HT-29 (cell line): ENCODE measurements around the gene NR2F1-AS1. TPM values are rescaled to one million over a fixed set of nuclear protein-coding genes. Genes with fewer than 3 reads are reported as not detected.
A peak's percentile ranks its signal among the peaks of the same experiment; 100 is the strongest.
"Not testable (repeated sequence)": the region's sequence is repeated elsewhere in the genome, so short reads cannot be mapped to it uniquely, and the experiment has no call there.

ENCODE experiments used
- DNase-seq: peaks from one replicate; pipeline ENCODE4 v3.0.0-alpha.2; 2015; ENCODE audit warnings: low spot score
- total RNA-seq: library from RNA; depleted of rRNA; stranded (reverse); fragments of >200 nt; shearing (Covaris generic); gene quantifications from 2 replicates; pipeline ENCODE4 v1.2.3, GENCODE V29; 2014

The NR2F1-AS1 gene
- total RNA-seq, 1 experiment from 2014 or later = 2.8 TPM

GRCh38 chr5:93519740-93520139 lies 61.3 kb downstream of the NR2F1-AS1 start:
- no peak for DNase-seq

- DNase-seq = no peak
Observed at GRCh38 chr5:93517828-93518227, 63.2 kb downstream of the NR2F1-AS1 start.

- no peak for DNase-seq
Observed at GRCh38 chr5:93513298-93513697, 67.7 kb downstream of the NR2F1-AS1 start.

DNA sequence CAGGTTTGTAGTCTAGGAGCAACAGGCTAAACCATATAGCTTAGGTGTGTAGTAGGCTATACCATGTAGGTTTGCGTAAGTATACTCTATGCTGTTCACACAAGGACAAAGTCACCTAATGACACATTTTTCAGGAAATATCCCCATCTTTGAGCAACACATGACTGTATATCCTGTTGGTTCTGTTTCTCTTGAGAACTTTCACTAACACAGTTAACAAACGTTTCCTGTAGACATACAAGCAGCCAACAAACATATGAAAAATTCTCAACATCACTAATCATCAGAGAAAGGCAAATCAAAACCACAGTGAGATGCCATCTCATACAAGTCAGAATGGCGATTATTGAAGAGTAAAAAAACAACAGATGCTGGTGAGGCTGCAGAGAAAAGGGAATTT lies 68.2 kb downstream of the NR2F1-AS1 start:
- no peak for DNase-seq

DNA sequence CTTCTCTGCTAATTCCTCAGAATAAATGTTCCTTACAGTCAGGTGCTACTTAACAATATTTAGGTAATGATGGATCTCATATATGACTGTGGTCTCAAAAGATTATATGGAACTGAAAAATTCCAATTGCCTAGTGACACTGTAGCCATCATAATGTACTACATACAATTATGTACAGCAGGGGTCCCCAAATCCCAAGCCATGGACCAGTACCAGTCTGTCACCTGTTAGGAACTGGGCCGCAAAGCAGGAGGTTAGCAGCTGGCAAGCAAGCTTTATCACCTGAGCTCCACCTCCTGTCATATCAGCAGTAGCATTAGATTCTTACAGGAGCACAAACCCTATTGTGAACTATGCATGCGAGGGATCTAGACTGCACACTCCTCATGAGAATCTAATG lies 69.6 kb downstream of the NR2F1-AS1 start:
- peak; percentile 9 for DNase-seq

DNA sequence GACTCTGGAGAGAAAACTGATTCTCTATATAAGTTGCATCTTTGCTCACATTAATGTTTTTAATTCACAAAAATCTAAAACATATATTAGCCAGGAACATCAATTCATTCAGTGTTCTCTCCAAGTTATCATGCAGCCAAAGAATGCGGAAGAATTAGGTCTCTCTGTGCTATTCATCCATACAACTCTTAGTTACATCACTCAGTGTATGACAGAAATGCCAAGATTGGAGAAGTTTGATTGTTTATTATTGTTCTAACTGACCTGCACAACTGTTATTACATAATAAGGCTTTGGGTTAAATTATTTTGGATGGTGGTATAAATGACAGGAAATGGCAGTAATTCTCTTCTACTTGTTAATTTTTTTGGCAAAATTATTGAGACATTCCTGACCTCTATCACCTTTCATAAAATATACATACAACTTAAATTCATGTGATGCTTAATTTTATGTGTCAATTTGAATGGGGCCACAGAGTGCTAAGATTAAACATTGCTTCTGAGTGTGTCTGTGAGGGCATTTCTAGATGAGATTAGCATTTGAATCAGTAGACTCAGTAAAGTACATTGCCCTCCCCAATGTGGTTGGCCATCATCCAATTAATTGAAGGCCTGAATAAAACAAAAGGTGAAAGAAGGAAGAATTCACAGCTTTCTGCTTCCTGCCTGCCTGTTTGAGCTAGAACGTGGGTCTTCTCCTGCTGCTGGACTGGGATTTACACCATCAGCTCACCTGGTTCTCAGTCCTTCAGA lies 70.2 kb downstream of the NR2F1-AS1 start:
- no peak for DNase-seq

DNA sequence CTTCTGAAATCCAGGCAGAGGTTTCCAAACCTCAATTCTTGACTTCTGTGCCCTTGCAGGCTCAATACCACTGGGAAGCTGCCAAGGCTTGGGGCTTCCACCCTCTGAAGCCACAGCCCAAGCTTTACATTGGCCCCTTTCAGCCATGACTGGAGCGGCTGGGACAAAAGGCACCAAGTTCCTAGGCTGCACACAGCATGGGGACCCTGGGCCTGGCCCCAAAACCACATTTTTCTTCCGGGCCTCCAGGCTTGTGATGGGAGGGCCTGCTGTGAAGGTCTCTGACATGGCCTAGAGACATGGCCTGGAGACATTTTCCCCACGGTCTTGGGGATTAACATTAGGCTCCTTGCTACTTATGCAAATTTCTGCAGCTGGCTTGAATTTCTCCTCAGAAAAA lies 75.5 kb downstream of the NR2F1-AS1 start:
- DNase-seq = not testable (repeated sequence)

DNA sequence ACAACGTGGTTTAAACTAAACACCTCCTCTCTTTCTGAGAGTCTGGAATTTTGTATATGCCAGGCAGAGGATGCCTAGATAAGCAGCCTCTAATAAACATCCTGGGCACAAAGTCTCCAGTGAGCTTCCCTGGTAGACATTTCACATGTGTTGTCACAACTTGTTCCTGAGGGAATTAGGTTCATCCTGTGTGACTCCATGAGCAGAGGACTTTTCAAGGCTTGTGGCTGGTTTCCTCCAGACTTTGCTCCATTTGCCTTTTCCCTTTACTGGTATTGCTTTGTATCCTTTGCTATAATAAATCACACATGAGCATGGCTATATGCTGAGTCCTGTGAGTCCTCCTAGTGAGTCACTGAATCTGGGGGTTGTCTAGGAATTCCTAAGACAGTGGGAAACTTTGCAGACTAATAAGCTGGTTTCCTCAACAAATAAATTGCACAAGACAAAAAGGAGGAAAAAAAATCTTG lies 77.4 kb downstream of the NR2F1-AS1 start:
- no peak for DNase-seq

GRCh38 chr5:93497096-93497495 lies 83.9 kb downstream of the NR2F1-AS1 start:
- DNase-seq = peak; percentile 69

DNA sequence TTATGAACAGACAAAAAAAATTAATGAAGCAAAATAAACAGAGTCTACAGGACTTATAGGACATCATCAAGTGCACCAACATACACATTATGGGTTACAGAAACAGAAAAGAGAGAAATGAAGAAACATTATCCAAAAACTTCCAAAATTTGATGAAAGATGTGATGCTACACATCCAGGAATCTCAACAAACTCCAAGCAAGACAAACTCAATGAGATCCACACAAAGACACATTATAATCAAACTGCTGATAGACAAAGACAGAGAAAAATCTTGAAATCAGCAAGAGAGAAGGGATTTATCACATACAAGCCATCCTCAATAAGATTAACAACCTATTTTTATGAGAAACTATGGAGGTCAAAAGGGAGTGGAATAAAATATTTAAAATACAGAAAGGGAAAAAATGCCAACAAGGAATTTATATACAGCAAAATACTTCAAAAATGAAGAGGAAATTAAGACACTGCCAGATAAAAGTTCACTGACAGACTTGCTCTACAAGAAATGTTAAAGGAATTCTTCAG lies 101.0 kb downstream of the NR2F1-AS1 start:
- DNase-seq = no peak

GRCh38 chr5:93477816-93478215 lies 103.2 kb downstream of the NR2F1-AS1 start:
- DNase-seq = no peak

GRCh38 chr5:93476251-93476742 lies 104.7 kb downstream of the NR2F1-AS1 start:
- DNase-seq = peak; percentile 12

DNA sequence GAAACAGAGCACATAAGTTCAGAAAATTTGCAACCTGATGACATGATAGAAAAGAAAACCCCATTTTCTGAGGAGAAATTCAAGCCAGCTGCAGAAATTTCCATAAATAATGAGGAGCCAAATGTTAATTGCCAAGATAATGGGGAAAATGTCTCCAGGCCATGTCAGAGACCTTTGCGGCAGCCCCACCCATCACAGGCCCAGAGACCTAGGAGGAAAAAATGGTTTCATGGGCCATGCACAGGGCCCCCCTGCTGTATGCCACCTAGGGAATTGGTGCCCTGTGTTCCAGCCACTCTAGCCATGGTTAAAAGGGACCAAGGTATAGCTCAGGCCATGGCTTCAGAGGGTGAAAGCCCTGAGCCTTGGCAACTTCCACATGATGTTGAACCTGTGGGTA lies 118.1 kb downstream of the NR2F1-AS1 start:
- DNase-seq = no peak

DNA sequence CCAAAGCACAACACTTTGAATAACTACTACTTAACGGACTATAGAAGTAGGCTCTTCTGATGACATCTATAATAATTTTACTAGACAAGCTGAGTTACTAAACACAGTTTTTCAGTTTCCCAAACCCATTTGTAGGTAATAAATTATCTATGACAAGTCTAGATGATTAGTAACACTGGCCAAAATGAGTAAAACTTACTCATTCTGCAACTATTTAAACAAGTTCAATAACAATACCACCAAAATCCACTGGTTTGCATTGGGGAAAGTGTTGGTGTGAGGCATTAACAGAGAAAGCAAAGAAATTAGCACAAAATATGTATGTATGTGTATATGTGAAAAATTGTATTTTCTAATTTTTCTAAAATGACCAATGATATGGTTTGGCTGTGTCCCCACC lies 119.3 kb downstream of the NR2F1-AS1 start:
- DNase-seq = no peak

DNA sequence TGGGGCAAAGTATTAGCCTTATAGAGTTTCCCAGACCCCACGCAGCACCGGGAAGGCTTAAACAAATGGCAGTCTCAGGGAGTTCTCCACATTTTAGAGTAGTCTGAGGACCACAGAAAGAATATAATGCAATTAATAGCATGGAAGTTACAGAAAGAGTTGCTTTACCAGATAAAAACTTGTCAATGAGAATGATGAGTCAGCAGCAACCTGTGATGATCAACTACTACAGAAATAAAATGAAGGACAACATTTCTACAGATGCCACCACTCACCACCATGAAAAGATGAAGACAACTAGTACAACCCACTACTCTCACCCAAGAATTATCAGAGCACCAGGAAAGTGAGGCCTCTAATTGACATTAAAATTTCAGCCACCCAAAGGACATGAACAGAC lies 120.7 kb downstream of the NR2F1-AS1 start:
- DNase-seq = no peak

GRCh38 chr5:93456796-93457195 lies 124.2 kb downstream of the NR2F1-AS1 start:
- not testable (repeated sequence) for DNase-seq

- no peak for DNase-seq
Observed at GRCh38 chr5:93454896-93455295, 126.1 kb downstream of the NR2F1-AS1 start.

- DNase-seq = no peak
Observed at GRCh38 chr5:93452255-93452654, 128.8 kb downstream of the NR2F1-AS1 start.

- no peak for DNase-seq
Observed at GRCh38 chr5:93438124-93438523, 142.9 kb downstream of the NR2F1-AS1 start.

DNA sequence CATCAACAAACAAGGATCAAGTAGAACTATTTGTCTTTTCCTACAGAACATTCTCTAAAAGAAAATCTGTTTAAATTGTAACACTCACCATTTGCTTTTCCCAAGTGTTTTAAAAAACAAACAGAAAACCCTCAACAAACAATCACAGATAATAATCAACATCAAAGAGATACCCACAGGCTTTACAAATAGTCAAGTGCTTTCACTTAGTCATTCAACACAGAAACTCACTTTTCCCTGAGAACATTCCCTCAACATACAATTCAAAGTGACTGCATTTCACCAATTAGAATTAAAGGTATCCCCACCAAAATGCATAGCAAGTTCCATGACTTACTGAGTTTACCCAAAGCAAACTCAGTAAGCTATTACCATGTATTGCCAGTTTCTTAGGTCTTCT lies 144.9 kb downstream of the NR2F1-AS1 start:
- no peak for DNase-seq

DNA sequence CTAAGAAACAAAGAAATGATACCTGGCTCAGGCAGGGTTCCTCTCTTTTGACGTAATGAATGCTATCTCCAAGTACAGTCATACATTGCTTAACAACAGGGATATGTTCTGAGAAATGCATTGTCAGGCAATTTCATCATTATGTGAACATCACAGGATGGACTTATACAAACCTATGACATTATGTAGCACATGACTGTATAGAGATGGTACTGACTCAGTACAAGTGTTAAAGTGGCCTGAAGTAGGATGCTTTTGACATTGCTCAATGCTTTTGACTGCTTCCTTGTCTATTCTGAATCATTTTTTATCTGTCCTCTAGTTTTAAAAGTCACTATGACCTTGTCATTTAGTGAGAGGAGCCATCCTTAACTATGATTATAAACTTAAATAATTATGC lies 147.6 kb downstream of the NR2F1-AS1 start:
- DNase-seq = no peak

DNA sequence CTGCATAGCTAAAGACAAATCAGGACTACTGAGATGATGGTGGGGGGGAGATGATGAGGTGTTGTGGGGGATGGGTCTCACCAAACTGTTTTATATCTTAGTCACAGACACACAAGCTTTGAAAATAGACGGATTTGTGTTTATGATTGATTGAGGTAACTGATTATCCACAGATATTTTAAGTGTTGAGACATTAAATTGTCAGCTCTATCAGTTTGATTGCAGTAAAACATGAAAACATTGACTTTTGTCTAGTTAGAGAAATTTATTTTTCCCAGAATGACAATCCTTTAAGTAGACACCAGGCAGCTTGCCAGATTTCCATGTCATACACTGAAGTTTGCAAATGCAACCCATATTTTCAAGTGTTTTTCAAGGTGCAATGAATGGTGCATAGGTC lies 149.8 kb downstream of the NR2F1-AS1 start:
- no peak for DNase-seq

- DNase-seq = no peak
Observed at GRCh38 chr5:93430673-93431199, 150.3 kb downstream of the NR2F1-AS1 start.
